Adrenal gland (tissue), 12 donors: ENCODE measurements around the gene PI4KA. TPM values are rescaled to one million over a fixed set of nuclear protein-coding genes. Genes with fewer than 3 reads are reported as not detected.
A peak's percentile ranks its signal among the peaks of the same experiment; 100 is the strongest.

Experiments
- DNase-seq, 7 donors: peaks; one replicate each; pipeline ENCODE4 v3.0.0-alpha.2; 2019 to 2020
- H3K27ac ChIP-seq, 5 donors: fragments of 200-600 bp; sonication (generic) in 4 of 5; 1 replicate in 3 of 5; 2 replicates in 2 of 5; pipeline versions ENCODE4 v1.5.1 to v1.8.0; 2016 to 2020; ENCODE audit warnings: mild to moderate bottlenecking in 1 of 5
- H3K27me3 ChIP-seq: fragments of 200-600 bp; 2 replicates; pipeline ENCODE4 v1.8.0; 2021
- H3K36me3 ChIP-seq, 2 donors: fragments of 200-600 bp; replicated peaks in 1 of 2; 1 replicate in 1 of 2; 2 replicates in 1 of 2; pipeline versions ENCODE4 v1.5.1 to v1.8.0; 2018 to 2022
- H3K4me1 ChIP-seq, 2 donors: fragments of 200-600 bp; replicated peaks in 1 of 2; 1 replicate in 1 of 2; 2 replicates in 1 of 2; pipeline versions ENCODE4 v1.5.1 to v1.8.0; 2018 to 2021
- H3K4me3 ChIP-seq, 4 donors: fragments of 200-600 bp; sonication (generic) in 3 of 4; one replicate each; pipeline ENCODE4 v1.5.1; 2016 to 2018
- H3K9me3 ChIP-seq, 3 donors: fragments of 200-600 bp; sonication (generic) in 1 of 3; replicated peaks in 1 of 3; 1 replicate in 2 of 3; 2 replicates in 1 of 3; pipeline versions ENCODE4 v1.5.1 to v1.8.0; 2016 to 2021
- CTCF ChIP-seq, 6 experiments: fragments of 450-650 bp in 4 of 6; fragments of 200-600 bp in 2 of 6; sonication (generic) in 1 of 6; IDR thresholded peaks; 1 replicate in 5 of 6; 2 replicates in 1 of 6; pipeline versions ENCODE4 v1.5.1 to v1.8.0; 2016 to 2021; ENCODE audit warnings: antibody characterized with exemption in 6 of 6, mild to moderate bottlenecking in 2 of 6, moderate library complexity in 1 of 6
- POLR2A ChIP-seq, 2 donors: fragments of 450-650 bp; IDR thresholded peaks; one replicate each; pipeline ENCODE4 v1.6.1; 2017; ENCODE audit warnings: antibody characterized with exemption in 2 of 2, mild to moderate bottlenecking in 2 of 2, moderate library complexity in 1 of 2
- WGBS, 4 donors: extraction: QIAGEN DNeasy Blood & Tissue Kit in 2 of 4; methylation state at CpG; one replicate each; pipeline versions ENCODE4 v1.1.5 to v1.1.7; 2013 to 2017; 5-methylcytosine and 5-hydroxymethylcytosine counted together
- intact Hi-C, 2 donors: fragments of 100-400 bp; cut with DNase I; formaldehyde crosslinking; loops; one replicate each; pipeline versions ENCODE4 v1.14.1 to v1.15.0; 2022 to 2023
- polyA plus RNA-seq, 3 donors: library from polyadenylated mRNA; stranded (reverse); fragments of 200-250 nt in 2 of 3; fragments of 350-450 nt in 1 of 3; fragmentation: Illumina TruSeq in 1 of 3; extraction: RNeasy Lipid Tissue Mini Kit (QIAGEN cat#74804) in 1 of 3; gene quantifications; one replicate each; pipeline ENCODE4 v1.2.3, GENCODE V29; 2013 to 2014
- total RNA-seq, 9 donors: library from RNA; depleted of rRNA in 4 of 9; stranded (reverse); fragments of >200 nt in 4 of 9; fragments of 120-200 nt in 1 of 9; fragmentation: NEBNext Ultra II Directional in 1 of 9; extraction: Animal tissue kit (Norgen Biotek cat#: 25700) in 1 of 9; gene quantifications; one replicate each; pipeline versions ENCODE4 v1.1.0 to v1.2.4, GENCODE V29; 2013 to 2023
- donor health status: healthy with polysubstance abuse.
- donor health status: Bipolar disorder and iron deficiency.
- donor health status: DM: yes; HTN: yes; CAD: no.
- donor health status: DM: no; HTN: no; CAD: no.
- donor health status: DM: no; HTN: no; CAD: no.
- donor health status: DM: yes; HTN: yes; CAD: no.

The PI4KA gene
- total and polyA plus RNA-seq, 12 donors, result 36.4 to 134 (median 85.6) TPM

- Histone ChIP-seq H3K27me3 (no peaks in the 10 kb centered on the region), H3K9me3 (no peaks in the 10 kb centered on the region), H3K4me3 (no peak overlapping the region), H3K36me3 (peaks cover 0 to 10% of the 10 kb centered on the region in 2 donors), H3K27ac (no peak overlapping the region), H3K4me1 (peaks cover 8 to 17% of the 10 kb centered on the region in 2 donors)
- WGBS, 4 donors, result 65 to 83% (median 71%) methylated on average over 5 of the region's 5 CpGs
- no peak for DNase-seq
- intact Hi-C loops, result loop anchor here in 1 of 2 donors (10.0 kb wide), 1 partner anchor 55 kb away; no protein-coding TSS in a partner anchor
- TF ChIP-seq CTCF (IDR thresholded peaks at IDR 0.05) (no peak), POLR2A (IDR thresholded peaks at IDR 0.05) (no peak)
Observed at GRCh38 chr22:20779818-20780158, 78.8 kb downstream of the PI4KA start.

GRCh38 chr22:20779014-20779817, 79.4 kb downstream of the PI4KA start:
- intact Hi-C loops, result no loop called here
- Histone ChIP-seq H3K27me3 (no peaks in the 10 kb centered on the region), H3K4me1 (peaks cover 8 to 17% of the 10 kb centered on the region in 2 donors), H3K4me3 (no peak overlapping the region), H3K27ac (no peak overlapping the region), H3K36me3 (peaks cover 0 to 10% of the 10 kb centered on the region in 2 donors), H3K9me3 (no peaks in the 10 kb centered on the region)
- no peak for DNase-seq
- TF ChIP-seq CTCF (IDR thresholded peaks at IDR 0.05) (no peak), POLR2A (IDR thresholded peaks at IDR 0.05) (no peak)
- 83 to 91% (median 88%) methylated on average over 25 of the region's 25 CpGs for WGBS, 4 donors

- Histone ChIP-seq H3K27me3 (no peaks in the 10 kb centered on the region), H3K4me3 (no peak overlapping the region), H3K9me3 (no peaks in the 10 kb centered on the region), H3K36me3 (peaks cover 0 to 10% of the 10 kb centered on the region in 2 donors), H3K27ac (peak overlapping the region in 3 of 5 donors; percentile 53 to 75 (median 72)), H3K4me1 (peaks cover 8 to 11% of the 10 kb centered on the region in 2 donors)
- WGBS, 4 donors, result 81 to 85% (median 82%) methylated on average over 10 of the region's 10 CpGs
- intact Hi-C loops, result no loop called here
- DNase-seq, result peak in 6 of 7 donors; percentile 33 to 75 (median 54)
- TF ChIP-seq POLR2A (IDR thresholded peaks at IDR 0.05) (peak in 1 of 2 donors; percentile 68), CTCF (IDR thresholded peaks at IDR 0.05) (peak in 1 of 6 experiments; percentile 26)
Observed at GRCh38 chr22:20777420-20778177, 81.0 kb downstream of the PI4KA start.
